GM12864 (cell line): ENCODE results near the gene FOXN4.

ENCODE experiments used
- DNase-seq: peaks from one replicate; pipeline ENCODE4 v3.0.0-alpha.2; 2011; ENCODE audit warnings: low read depth
- H3K4me3 ChIP-seq: 2 replicates; pipeline ENCODE4 v1.5.1; 2011; ENCODE audit warnings: mild to moderate bottlenecking, low read depth, low read length, control low read depth
- CTCF ChIP-seq: IDR thresholded peaks from 2 replicates; pipeline ENCODE4 v1.5.1; 2011; ENCODE audit warnings: low read depth, mild to moderate bottlenecking, moderate library complexity, low read length, control low read depth, inconsistent platforms; ENCODE audit errors: missing control alignments

Gene FOXN4

DNA sequence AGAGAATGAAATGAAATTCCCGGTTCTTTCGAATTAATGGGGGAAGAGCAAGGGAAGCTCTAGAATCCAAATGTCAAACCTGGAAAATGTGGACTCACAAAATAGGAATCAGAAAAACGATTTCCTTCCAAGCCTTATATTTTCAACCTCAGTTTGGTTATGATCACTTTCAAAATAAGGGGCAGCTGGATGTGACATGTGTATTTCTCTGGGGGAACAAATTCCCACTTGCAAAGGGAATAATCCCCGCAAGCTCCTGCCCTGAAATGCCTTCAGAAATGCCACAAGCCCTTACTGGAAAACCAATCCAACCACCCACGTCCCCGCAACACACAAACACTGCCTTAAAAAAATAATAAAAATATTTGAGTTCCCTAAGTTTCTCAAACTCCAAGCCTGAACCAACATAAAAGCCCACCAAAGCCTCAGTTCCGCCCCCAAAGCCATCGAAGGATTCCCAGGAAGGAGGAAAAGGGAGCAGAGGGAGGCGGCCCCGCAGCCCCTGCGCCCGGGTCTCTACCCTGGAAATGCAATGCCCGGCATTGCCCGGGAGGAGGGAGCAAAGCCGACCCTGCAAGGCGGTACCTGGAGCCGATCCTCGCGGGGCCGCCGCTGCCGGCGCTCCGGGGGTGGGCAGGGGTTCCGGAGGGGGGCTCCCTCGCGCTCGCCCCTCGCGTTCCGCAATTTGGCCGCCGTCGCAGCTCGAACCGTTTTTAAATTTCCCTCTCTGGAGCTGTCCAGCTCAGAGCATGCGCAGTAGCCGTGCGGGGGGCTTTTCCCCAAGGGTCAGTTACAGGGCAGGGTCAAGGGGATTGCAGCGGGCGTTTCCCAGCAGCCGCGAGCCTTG is at the start of gene FOXN4:
FOXN4 (minus strand) TSS at position 751 of the 847 bp plus-strand sequence. CDS start 963 bp downstream, outside the sequence.
- no peak for TF ChIP-seq CTCF
- DNase-seq: no peak
- H3K4me3 ChIP-seq: no peak within 1 kb of the TSS; the same call in 1 of the 2 replicates

DNA sequence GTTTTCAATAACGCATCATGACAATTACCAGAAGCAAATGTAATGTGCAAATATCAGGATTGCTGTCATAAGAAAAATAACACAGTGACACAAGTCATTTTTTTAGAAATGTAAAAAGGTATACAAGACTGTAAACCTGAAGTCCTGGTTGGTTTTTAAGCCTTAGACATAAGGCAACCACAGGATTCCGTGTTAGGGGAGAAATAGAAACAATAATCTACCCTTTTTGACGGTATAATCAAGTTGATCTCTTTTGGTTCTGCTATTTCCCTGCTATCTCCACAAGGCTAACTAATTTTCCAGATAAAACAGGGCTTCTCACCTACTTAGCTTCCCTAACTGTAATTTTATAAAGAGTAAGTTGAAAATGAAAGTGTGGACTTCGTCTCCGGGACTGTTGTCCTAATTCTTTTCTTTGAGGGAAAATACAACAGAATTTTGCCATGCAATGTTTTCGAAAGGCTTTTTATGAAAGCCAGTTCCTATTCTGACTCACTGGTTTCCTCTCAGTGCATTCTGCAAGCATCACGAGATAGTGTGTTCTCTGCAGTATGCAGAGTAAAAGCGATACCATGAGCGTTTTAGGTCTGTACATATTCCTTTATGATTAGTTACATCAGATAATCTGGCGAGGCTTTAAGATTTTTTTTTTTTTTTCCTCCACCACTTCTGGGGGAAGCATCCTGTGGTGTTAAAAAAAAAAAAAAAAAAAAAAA is 49.2 kb upstream of the FOXN4 start:
- TF ChIP-seq CTCF: no peak
- peak overlapping the region; percentile 26; the same call in 1 of the 2 replicates for H3K4me3 ChIP-seq
- peak; percentile 56 for DNase-seq

DNA sequence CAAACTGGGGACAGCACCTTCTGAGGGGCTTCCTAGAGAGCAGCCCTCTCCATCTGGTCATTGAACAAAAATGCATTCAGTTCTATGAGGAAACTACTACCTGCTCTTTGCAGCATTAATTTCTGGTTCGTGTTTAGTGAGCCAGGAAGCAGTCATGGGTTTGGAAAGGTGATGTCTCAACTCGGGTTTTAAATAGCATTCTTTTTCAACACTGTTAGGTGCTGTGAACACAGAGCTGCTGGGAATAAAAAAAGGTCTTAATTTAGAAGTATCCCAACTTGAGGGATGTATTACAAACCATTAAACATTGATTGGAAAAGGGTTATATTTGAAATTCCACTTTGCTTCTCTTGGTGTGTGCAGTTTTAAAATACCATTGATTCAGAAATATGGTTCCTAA is 47.9 kb upstream of the FOXN4 start:
- no peak for DNase-seq
- no peak for TF ChIP-seq CTCF
- H3K4me3 ChIP-seq: no peak overlapping the region

DNA sequence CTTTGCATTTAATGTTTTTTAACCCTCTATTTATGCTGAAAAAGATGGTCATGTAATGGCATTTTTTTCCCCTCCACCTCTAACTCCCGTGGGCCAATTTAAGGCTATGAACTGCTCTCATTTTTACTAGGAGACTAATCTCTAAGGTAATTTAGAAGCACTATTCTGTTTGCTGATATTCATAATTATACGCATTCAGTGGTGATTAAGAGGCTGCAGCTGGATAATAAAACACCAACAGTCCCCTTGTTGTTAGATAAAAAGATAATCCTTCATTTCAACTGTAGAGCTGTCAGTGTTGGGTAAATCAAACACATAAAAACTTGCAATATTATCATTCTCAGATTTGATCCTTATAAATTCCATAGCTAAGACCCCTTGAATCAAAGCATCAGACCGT is 47.5 kb upstream of the FOXN4 start:
- DNase-seq: no peak
- no peak overlapping the region for H3K4me3 ChIP-seq
- TF ChIP-seq CTCF: no peak

GRCh38 chr12:109352184-109352583 is 43.1 kb upstream of the FOXN4 start:
- no peak for TF ChIP-seq CTCF
- no peak overlapping the region for H3K4me3 ChIP-seq
- DNase-seq: no peak

GRCh38 chr12:109347589-109347988 is 38.5 kb upstream of the FOXN4 start, which contains the start of gene MYO1H:
MYO1H (plus strand) TSS chr12:109347900; CDS start chr12:109347961, 61 bp downstream.
- TF ChIP-seq CTCF: no peak
- H3K4me3 ChIP-seq: no peak within 1 kb of the TSS
- no peak for DNase-seq
